ENCODE data around the gene DLX6.

The DLX6 gene

DNA sequence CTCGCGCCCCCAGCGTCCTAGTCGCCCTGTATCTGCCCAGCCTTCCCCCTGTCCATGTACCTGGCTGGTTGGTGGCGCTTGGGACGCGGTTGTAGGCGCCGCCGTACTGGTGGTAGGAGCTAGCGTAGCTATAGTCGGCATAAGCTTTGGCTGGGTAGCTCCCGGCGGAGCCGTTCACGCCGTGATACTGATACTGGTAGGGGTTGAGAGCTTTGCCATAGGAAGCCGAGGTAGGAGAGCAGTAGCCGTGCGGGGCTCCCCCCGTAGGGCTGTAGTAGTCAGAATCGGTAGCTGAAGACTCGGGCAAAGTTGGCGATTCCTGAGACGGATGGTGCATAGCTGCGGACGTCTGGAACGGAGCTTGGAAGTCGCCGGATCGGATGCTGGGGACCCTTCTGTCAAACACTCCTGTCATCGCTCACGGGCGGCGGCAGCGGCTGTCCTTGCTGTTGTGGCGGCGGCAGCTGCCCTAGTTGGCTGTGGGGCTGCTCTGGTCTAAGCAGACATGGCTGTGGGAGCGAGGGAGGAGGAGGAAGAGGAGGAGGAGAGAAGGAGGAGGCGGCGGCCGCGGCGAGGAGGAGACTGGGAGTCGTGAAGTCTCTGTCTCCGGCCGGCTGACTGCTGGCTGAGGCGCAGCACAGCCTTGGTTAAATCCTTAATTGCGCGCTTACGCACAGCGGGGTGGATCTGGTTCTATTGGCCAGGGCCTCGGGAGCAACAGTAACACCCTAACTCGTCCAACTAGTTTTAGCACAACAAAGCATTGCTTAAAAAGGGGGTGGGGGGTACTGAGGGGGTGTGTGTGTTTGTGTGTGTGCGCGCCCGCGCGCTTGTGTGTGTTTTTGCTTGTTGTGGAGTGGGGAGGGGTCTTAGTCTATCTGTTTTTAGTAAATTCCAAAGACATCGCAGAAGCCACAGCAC lies 19.1 kb downstream of the DLX6 start, which contains the start of gene DLX5:
Gene DLX5, minus strand, starts transcription at position 623 of the 921 bp plus-strand sequence. Its CDS starts 208 bp downstream, at position 415.
- TF ChIP-seq, protein P1, sequence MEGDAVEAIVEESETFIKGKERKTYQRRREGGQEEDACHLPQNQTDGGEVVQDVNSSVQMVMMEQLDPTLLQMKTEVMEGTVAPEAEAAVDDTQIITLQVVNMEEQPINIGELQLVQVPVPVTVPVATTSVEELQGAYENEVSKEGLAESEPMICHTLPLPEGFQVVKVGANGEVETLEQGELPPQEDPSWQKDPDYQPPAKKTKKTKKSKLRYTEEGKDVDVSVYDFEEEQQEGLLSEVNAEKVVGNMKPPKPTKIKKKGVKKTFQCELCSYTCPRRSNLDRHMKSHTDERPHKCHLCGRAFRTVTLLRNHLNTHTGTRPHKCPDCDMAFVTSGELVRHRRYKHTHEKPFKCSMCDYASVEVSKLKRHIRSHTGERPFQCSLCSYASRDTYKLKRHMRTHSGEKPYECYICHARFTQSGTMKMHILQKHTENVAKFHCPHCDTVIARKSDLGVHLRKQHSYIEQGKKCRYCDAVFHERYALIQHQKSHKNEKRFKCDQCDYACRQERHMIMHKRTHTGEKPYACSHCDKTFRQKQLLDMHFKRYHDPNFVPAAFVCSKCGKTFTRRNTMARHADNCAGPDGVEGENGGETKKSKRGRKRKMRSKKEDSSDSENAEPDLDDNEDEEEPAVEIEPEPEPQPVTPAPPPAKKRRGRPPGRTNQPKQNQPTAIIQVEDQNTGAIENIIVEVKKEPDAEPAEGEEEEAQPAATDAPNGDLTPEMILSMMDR (IDR thresholded peaks at IDR 0.05), result no peak

DNA sequence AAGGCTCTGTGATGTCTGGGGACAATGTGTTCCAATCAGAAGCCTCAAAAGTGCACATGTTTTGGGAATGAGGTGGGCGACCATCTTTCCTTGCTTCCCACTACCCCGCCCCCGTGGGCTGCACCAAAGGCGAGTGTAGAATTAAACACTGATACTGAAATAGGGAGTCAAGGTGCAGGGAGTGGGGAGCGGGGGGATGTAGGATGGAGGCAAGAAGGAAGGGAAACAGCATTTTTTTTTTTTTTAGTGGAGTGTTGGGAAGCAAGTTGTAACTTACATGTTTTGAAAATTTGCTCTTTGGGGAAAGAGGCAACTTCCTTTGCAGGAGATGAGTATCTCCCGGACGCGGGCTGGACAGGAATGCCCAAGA lies 19.8 kb downstream of the DLX6 start:
- TF ChIP-seq, protein P1 (IDR thresholded peaks at IDR 0.05), result no peak

GRCh38 chr7:97025983-97026714 lies 20.8 kb downstream of the DLX6 start:
- TF ChIP-seq, protein P1 (IDR thresholded peaks at IDR 0.05), result no peak

DNA sequence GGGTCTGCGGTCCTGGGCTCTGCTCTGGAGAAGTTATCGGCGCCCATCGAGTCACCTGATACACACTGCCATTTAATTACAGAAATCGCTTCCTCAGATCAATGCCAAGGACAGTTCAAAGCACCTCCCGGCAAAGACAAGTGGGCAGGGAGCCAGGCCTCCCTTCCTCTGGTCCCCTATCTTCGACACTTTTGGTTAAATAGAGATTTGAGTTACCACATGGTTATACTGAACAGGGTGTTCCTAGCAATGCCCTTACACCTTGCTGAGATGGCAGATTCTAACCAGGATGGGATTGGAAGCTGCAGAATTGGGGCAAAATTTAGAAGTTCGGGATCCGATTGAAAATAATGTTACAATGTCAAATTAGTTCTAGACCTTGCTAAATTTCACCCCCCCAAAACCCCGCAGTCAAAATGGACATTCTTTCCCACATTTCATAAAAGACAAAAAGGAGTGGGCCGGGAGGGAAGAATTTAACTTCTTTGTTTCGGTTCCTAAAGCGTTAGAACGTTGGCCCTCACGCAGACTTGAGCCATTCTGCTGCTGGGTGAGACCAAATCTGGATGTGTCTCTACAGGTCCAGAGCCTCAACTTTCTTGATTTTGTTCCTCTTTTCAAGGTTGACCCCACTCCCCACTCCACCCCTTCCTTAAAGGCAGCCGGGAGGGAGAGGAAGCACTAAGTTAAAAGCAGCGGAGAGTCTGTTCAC lies 21.5 kb downstream of the DLX6 start:
- TF ChIP-seq, protein P1 (IDR thresholded peaks at IDR 0.05), result no peak

DNA sequence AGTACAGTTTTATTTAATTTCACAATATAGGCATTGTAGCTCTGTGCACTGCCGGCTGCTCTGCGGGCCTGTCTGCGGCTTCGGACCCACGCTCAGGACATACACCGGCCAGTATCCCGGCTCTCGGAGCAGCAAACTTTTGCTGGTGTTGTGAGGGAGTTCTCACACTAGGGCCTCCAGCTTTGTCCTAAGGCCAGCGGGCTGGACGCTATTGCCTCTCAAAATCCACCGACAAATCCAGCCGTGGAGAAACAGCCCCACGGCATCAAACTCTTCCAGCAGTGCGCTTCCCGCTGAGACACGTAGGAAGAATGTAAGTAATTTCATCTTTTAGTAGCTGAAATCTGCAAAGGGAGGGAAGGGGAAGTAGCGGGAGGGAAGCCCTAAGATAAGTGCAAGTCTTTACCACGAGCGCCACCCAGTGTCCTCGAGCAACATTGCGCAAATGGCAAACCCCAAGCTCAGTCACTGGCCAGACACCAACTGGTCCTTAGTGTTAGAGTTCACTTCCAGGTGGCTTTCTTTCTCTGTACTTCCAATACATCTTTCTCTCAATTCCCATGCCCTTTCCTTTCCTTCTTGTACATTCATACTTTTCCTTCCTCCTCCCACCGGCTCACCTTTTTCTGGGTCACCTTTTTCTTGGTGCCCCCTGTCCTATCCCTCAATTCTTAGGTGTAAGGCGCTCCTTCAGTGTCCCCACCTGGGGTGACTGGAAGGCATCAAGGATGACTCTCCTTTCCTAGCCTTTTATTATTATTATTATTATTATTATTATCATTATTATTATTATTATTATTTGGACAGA lies 22.3 kb downstream of the DLX6 start:
- TF ChIP-seq, protein P1 (IDR thresholded peaks at IDR 0.05), result peak; percentile 85

- TF ChIP-seq, protein P1 (IDR thresholded peaks at IDR 0.05), result no peak
Observed at GRCh38 chr7:97039374-97040065, 34.2 kb downstream of the DLX6 start.

Measured in LNCAP (cell line).